HG03039 (cell line): ENCODE results near the gene CLCN1.
"Not testable (repeated sequence)": the region's sequence is repeated elsewhere in the genome, so short reads cannot be mapped to it uniquely, and the experiment has no call there.

Source experiments
- ATAC-seq: cut with Tn5 transposase; IDR thresholded peaks from one replicate; pipeline ENCODE4 v1.9.1; 2021; ENCODE audit warnings: mild to moderate bottlenecking, moderate library complexity; ENCODE audit not compliant: unreplicated experiment

The CLCN1 gene

GRCh38 chr7:143315776-143316175 is at the start of gene CLCN1:
TSS of gene CLCN1 (plus strand) at chr7:143316111. CDS start at chr7:143316213, 102 bp downstream.
- no peak for ATAC-seq

- ATAC-seq, result no peak
Measured at GRCh38 chr7:143269251-143269650, 46.7 kb upstream of the CLCN1 start.

- no peak for ATAC-seq
Measured at GRCh38 chr7:143271240-143271639, 44.7 kb upstream of the CLCN1 start.

- ATAC-seq, result no peak
Measured at GRCh38 chr7:143272871-143273270, 43.0 kb upstream of the CLCN1 start.

- ATAC-seq, result no peak
Measured at GRCh38 chr7:143279186-143280098, 36.5 kb upstream of the CLCN1 start.

GRCh38 chr7:143280160-143280559 is 35.8 kb upstream of the CLCN1 start:
- ATAC-seq, result no peak

- no peak for ATAC-seq
Measured at GRCh38 chr7:143280566-143280965, 35.3 kb upstream of the CLCN1 start.

GRCh38 chr7:143281529-143281928 is 34.4 kb upstream of the CLCN1 start:
- no peak for ATAC-seq

- no peak for ATAC-seq
Measured at GRCh38 chr7:143282124-143282523, 33.8 kb upstream of the CLCN1 start.

- no peak for ATAC-seq
Measured at GRCh38 chr7:143283381-143283780, 32.5 kb upstream of the CLCN1 start.

- no peak for ATAC-seq
Measured at GRCh38 chr7:143284591-143285469, 31.1 kb upstream of the CLCN1 start, which contains the start of gene TMEM139. TSS of gene TMEM139 (plus strand) at chr7:143284958. CDS start at chr7:143285958, 1,000 bp downstream.

GRCh38 chr7:143285470-143285778 is 30.5 kb upstream of the CLCN1 start:
- ATAC-seq, result no peak

GRCh38 chr7:143285806-143286521 is 29.9 kb upstream of the CLCN1 start:
- no peak for ATAC-seq

GRCh38 chr7:143286522-143286890 is 29.4 kb upstream of the CLCN1 start:
- ATAC-seq, result no peak

- ATAC-seq, result no peak
Measured at GRCh38 chr7:143287339-143287934, 28.5 kb upstream of the CLCN1 start.

- ATAC-seq, result peak; percentile 89
Measured at GRCh38 chr7:143287935-143288826, 27.7 kb upstream of the CLCN1 start, which contains the start of gene CASP2. TSS of gene CASP2 (plus strand) at chr7:143288351. CDS start at chr7:143288456, 105 bp downstream.

- no peak for ATAC-seq
Measured at GRCh38 chr7:143288836-143289235, 27.1 kb upstream of the CLCN1 start.

GRCh38 chr7:143289421-143289820 is 26.5 kb upstream of the CLCN1 start:
- no peak for ATAC-seq

- ATAC-seq, result not testable (repeated sequence)
Measured at GRCh38 chr7:143289888-143290287, 26.0 kb upstream of the CLCN1 start.

- no peak for ATAC-seq
Measured at GRCh38 chr7:143290293-143290692, 25.6 kb upstream of the CLCN1 start.
